ENCODE measurements around the gene HSD17B10. TPM values are rescaled to one million over a fixed set of nuclear protein-coding genes. Genes with fewer than 3 reads are reported as not detected.
A peak's percentile ranks its signal among the peaks of the same experiment; 100 is the strongest.

The HSD17B10 gene
- total and polyA plus RNA-seq, 2 donors (not counting 1 experiment from before 2014, with no cell fraction given): 41.6 to 62.3 TPM

GRCh38 chrX:53442322-53442631 lies 8.1 kb upstream of the HSD17B10 start:
- no peaks in the 10 kb centered on the region for H3K9me3 ChIP-seq (ENCODE audit: control insufficient read depth, insufficient read depth, low read depth, low read length)
- H3K9ac ChIP-seq (ENCODE audit: insufficient read depth, low read length): no peak overlapping the region
- H3K4me2 ChIP-seq (ENCODE audit: extremely low read depth, insufficient read depth, low read length): peak overlapping the region; percentile 85
- no peaks in the 10 kb centered on the region for H3K27me3 ChIP-seq (ENCODE audit: control insufficient read depth, insufficient read depth, low read length)
- H3K36me3 ChIP-seq (ENCODE audit: control insufficient read depth, insufficient read depth, low read length): no peaks in the 10 kb centered on the region
- H3K27ac ChIP-seq (ENCODE audit: insufficient read depth, low read length): no peak overlapping the region
- no peaks in the 10 kb centered on the region for H4K20me1 ChIP-seq (ENCODE audit: control insufficient read depth, extremely low read depth, insufficient read depth, low read length)
- H2AFZ ChIP-seq (ENCODE audit: low read length): no peak overlapping the region
- TF ChIP-seq CTCF (conservative IDR thresholded peaks at IDR 0.05 in 1 of 2, IDR thresholded peaks at IDR 0.05 in 1 of 2; ENCODE audit: low read depth in 1 of 2, low read length in 2 of 2): no peak
- no peak for TF ChIP-seq EZH2 (IDR thresholded peaks at IDR 0.05; ENCODE audit: low read length, missing control alignments)
- H3K79me2 ChIP-seq (ENCODE audit: control insufficient read depth, insufficient read depth, low read length): no peaks in the 10 kb centered on the region
- peaks cover 2% of the 10 kb centered on the region for H3K4me1 ChIP-seq (ENCODE audit: control insufficient read depth, extremely low read depth, insufficient read depth, low read length)
- no peak for DNase-seq (ENCODE audit: low read depth in 2 of 2)
- no peak overlapping the region for H3K4me3 ChIP-seq (replicated peaks in 1 of 4; ENCODE audit: control extremely low read depth in 1 of 4, insufficient read depth in 1 of 4, low read depth in 3 of 4, low read length in 4 of 4)

- peaks cover 2% of the 10 kb centered on the region for H3K4me1 ChIP-seq (ENCODE audit: control insufficient read depth, extremely low read depth, insufficient read depth, low read length)
- peak; percentile 63 to 69 for DNase-seq (ENCODE audit: low read depth in 2 of 2)
- TF ChIP-seq EZH2 (IDR thresholded peaks at IDR 0.05; ENCODE audit: low read length, missing control alignments) (no peak), CTCF (conservative IDR thresholded peaks at IDR 0.05 in 1 of 2, IDR thresholded peaks at IDR 0.05 in 1 of 2; ENCODE audit: low read depth in 1 of 2, low read length in 2 of 2) (no peak)
- H4K20me1 ChIP-seq (ENCODE audit: control insufficient read depth, extremely low read depth, insufficient read depth, low read length): no peaks in the 10 kb centered on the region
- H2AFZ ChIP-seq (ENCODE audit: low read length): peak overlapping the region; percentile 26
- H3K4me2 ChIP-seq (ENCODE audit: extremely low read depth, insufficient read depth, low read length): peak overlapping the region; percentile 85
- H3K9me3 ChIP-seq (ENCODE audit: control insufficient read depth, insufficient read depth, low read depth, low read length): no peaks in the 10 kb centered on the region
- no peaks in the 10 kb centered on the region for H3K36me3 ChIP-seq (ENCODE audit: control insufficient read depth, insufficient read depth, low read length)
- H3K79me2 ChIP-seq (ENCODE audit: control insufficient read depth, insufficient read depth, low read length): no peaks in the 10 kb centered on the region
- H3K27ac ChIP-seq (ENCODE audit: insufficient read depth, low read length): peak overlapping the region; percentile 56
- no peak overlapping the region for H3K9ac ChIP-seq (ENCODE audit: insufficient read depth, low read length)
- H3K4me3 ChIP-seq (replicated peaks in 1 of 4; ENCODE audit: control extremely low read depth in 1 of 4, insufficient read depth in 1 of 4, low read depth in 3 of 4, low read length in 4 of 4): peak overlapping the region; percentile 1 to 50 (median 30)
- H3K27me3 ChIP-seq (ENCODE audit: control insufficient read depth, insufficient read depth, low read length): no peaks in the 10 kb centered on the region
Measured at GRCh38 chrX:53441531-53442321, 7.6 kb upstream of the HSD17B10 start.

- DNase-seq (ENCODE audit: low read depth in 2 of 2): peak; percentile 58 to 73
- H3K9me3 ChIP-seq (ENCODE audit: control insufficient read depth, insufficient read depth, low read depth, low read length): no peaks in the 10 kb centered on the region
- H4K20me1 ChIP-seq (ENCODE audit: control insufficient read depth, extremely low read depth, insufficient read depth, low read length): no peaks in the 10 kb centered on the region
- peak overlapping the region; percentile 85 for H3K4me2 ChIP-seq (ENCODE audit: extremely low read depth, insufficient read depth, low read length)
- TF ChIP-seq EZH2 (IDR thresholded peaks at IDR 0.05; ENCODE audit: low read length, missing control alignments): no peak
- TF ChIP-seq CTCF (conservative IDR thresholded peaks at IDR 0.05 in 1 of 2, IDR thresholded peaks at IDR 0.05 in 1 of 2; ENCODE audit: low read depth in 1 of 2, low read length in 2 of 2): no peak
- H3K9ac ChIP-seq (ENCODE audit: insufficient read depth, low read length): peak overlapping the region; percentile 38
- peak overlapping the region; percentile 67 for H2AFZ ChIP-seq (ENCODE audit: low read length)
- H3K4me1 ChIP-seq (ENCODE audit: control insufficient read depth, extremely low read depth, insufficient read depth, low read length): peaks cover 2% of the 10 kb centered on the region
- no peaks in the 10 kb centered on the region for H3K27me3 ChIP-seq (ENCODE audit: control insufficient read depth, insufficient read depth, low read length)
- no peaks in the 10 kb centered on the region for H3K36me3 ChIP-seq (ENCODE audit: control insufficient read depth, insufficient read depth, low read length)
- peak overlapping the region; percentile 64 for H3K27ac ChIP-seq (ENCODE audit: insufficient read depth, low read length)
- H3K4me3 ChIP-seq (replicated peaks in 1 of 4; ENCODE audit: control extremely low read depth in 1 of 4, insufficient read depth in 1 of 4, low read depth in 3 of 4, low read length in 4 of 4): peak overlapping the region; percentile 30 to 50 (median 44)
- H3K79me2 ChIP-seq (ENCODE audit: control insufficient read depth, insufficient read depth, low read length): no peaks in the 10 kb centered on the region
Measured at GRCh38 chrX:53440621-53441517, 6.7 kb upstream of the HSD17B10 start.
